Suprapubic skin (tissue), 4 donors: ENCODE results near the gene KTN1.

ENCODE experiments used
- EP300 ChIP-seq: sonication (generic); formaldehyde crosslinking; IDR thresholded peaks from one replicate; pipeline ENCODE4 v1.6.1; 2017; ENCODE audit warnings: antibody characterized with exemption
- POLR2A ChIP-seq, 2 donors: fragments of 450-650 bp; IDR thresholded peaks; one replicate each; pipeline ENCODE4 v1.6.1; 2017; ENCODE audit warnings: antibody characterized with exemption in 2 of 2, mild to moderate bottlenecking in 2 of 2, moderate library complexity in 2 of 2
- POLR2AphosphoS5 ChIP-seq, 3 donors: sonication (generic); formaldehyde crosslinking; IDR thresholded peaks; one replicate each; pipeline ENCODE4 v1.6.1; 2017; ENCODE audit warnings: antibody characterized with exemption in 3 of 3
- TF ChIP-seq, protein P1 (sequence below), 2 donors: fragments of 200-600 bp in 1 of 2; fragments of 450-650 bp in 1 of 2; sonication (generic) in 1 of 2; IDR thresholded peaks; one replicate each; pipeline ENCODE4 v1.5.1; 2016 to 2019; ENCODE audit warnings: antibody characterized with exemption in 2 of 2, mild to moderate bottlenecking in 1 of 2, moderate library complexity in 1 of 2

DNA sequence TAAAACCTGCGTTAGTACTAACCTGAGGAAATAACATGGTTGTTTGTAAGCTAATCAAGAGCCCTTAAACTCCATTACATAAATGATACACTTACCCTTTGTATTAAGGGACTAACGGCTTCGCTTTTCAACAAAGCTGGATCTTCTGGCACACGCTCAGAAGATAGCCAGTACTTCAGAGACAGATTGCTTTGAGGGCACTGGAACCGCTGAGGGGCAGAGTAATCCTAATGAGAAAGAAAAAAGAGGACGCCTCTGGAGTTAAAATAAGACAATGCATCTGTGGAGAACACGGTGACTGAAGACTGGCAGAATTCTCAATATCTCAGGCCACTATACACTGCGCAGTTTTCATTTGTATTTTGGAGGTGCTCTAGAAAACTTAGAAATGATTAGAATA is 1.5 kb upstream of the KTN1 start:
- TF ChIP-seq, protein P1, sequence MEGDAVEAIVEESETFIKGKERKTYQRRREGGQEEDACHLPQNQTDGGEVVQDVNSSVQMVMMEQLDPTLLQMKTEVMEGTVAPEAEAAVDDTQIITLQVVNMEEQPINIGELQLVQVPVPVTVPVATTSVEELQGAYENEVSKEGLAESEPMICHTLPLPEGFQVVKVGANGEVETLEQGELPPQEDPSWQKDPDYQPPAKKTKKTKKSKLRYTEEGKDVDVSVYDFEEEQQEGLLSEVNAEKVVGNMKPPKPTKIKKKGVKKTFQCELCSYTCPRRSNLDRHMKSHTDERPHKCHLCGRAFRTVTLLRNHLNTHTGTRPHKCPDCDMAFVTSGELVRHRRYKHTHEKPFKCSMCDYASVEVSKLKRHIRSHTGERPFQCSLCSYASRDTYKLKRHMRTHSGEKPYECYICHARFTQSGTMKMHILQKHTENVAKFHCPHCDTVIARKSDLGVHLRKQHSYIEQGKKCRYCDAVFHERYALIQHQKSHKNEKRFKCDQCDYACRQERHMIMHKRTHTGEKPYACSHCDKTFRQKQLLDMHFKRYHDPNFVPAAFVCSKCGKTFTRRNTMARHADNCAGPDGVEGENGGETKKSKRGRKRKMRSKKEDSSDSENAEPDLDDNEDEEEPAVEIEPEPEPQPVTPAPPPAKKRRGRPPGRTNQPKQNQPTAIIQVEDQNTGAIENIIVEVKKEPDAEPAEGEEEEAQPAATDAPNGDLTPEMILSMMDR (IDR thresholded peaks at IDR 0.05): no peak
- no peak for TF ChIP-seq POLR2AphosphoS5 (IDR thresholded peaks at IDR 0.05)
- no peak for TF ChIP-seq POLR2A (IDR thresholded peaks at IDR 0.05)
- TF ChIP-seq EP300: no peak
